Mucosa of descending colon (tissue), 3 donors: ENCODE data around the gene VRK3. TPM values are rescaled to one million over a fixed set of nuclear protein-coding genes. Genes with fewer than 3 reads are reported as not detected.
A peak's percentile ranks its signal among the peaks of the same experiment; 100 is the strongest.

Source experiments
- ATAC-seq: fragments of 200-7000 bp; cut with Tn5 transposase; one replicate; pipeline ENCODE4 v1.9.1; 2020; ENCODE audit warnings: mild to moderate bottlenecking, moderate library complexity
- DNase-seq, 3 donors: peaks; one replicate each; pipeline ENCODE4 v3.0.0-alpha.2; 2020
- H3K36me3 ChIP-seq: fragments of 200-600 bp; one replicate; pipeline ENCODE4 v1.8.0; 2021; ENCODE audit warnings: low read depth, mild to moderate bottlenecking
- H3K4me1 ChIP-seq: fragments of 200-600 bp; one replicate; pipeline ENCODE4 v1.8.0; 2021; ENCODE audit warnings: low read depth, mild to moderate bottlenecking
- H3K4me3 ChIP-seq: fragments of 200-600 bp; one replicate; pipeline ENCODE4 v1.8.0; 2021; ENCODE audit warnings: mild to moderate bottlenecking
- H3K9me3 ChIP-seq: fragments of 200-600 bp; one replicate; pipeline ENCODE4 v1.8.0; 2021; ENCODE audit warnings: mild to moderate bottlenecking
- CTCF ChIP-seq: fragments of 200-600 bp; IDR thresholded peaks from one replicate; pipeline ENCODE4 v1.8.0; 2022; ENCODE audit warnings: antibody characterized with exemption, mild to moderate bottlenecking
- intact Hi-C, 2 donors: fragments of 100-400 bp; cut with DNase I in 1 of 2; cut with micrococcal nuclease in 1 of 2; formaldehyde crosslinking; loops; one replicate each; pipeline versions ENCODE4 v1.11.0 to v1.11.1; 2022; cut with DNase I, micrococcal nuclease
- total RNA-seq, 3 donors: library from RNA; stranded (reverse); fragmentation: NEBNext Ultra II Directional in 2 of 3; extraction: Animal tissue kit (Norgen Biotek cat#: 25700) in 2 of 3; gene quantifications; one replicate each; pipeline versions ENCODE4 v1.2.1 to v1.2.4, GENCODE V29; 2021 to 2023
- donor health status: DM: no; HTN: no; CAD: no; lungs with moderate emphysema.
- donor health status: DM: no; HTN: no; CAD: no.
- donor health status: DM: no; HTN: yes; CAD: no.

Gene VRK3
- total RNA-seq, 3 donors from 2014 or later = 53.8 to 72.9 (median 62.7) TPM

GRCh38 chr19:50047671-50048070, 22.5 kb upstream of the VRK3 start:
- Histone ChIP-seq H3K36me3 (peaks cover 16% of the 10 kb centered on the region), H3K4me3 (no peak overlapping the region), H3K4me1 (peaks cover 9% of the 10 kb centered on the region), H3K9me3 (peaks cover 37% of the 10 kb centered on the region)
- DNase-seq (no peak), ATAC-seq (no peak)
- no peak for TF ChIP-seq CTCF
- intact Hi-C loops = no loop called here

- peaks cover 9% of the 10 kb centered on the region for H3K4me1 ChIP-seq
- intact Hi-C loops = no loop called here
- TF ChIP-seq CTCF = peak; percentile 61
- peaks cover 16% of the 10 kb centered on the region for H3K36me3 ChIP-seq
- no peak overlapping the region for H3K4me3 ChIP-seq
- DNase-seq (peak in 2 of 3 donors; percentile 48 to 66), ATAC-seq (peak; percentile 28)
- H3K9me3 ChIP-seq = peaks cover 37% of the 10 kb centered on the region
Observed at GRCh38 chr19:50046649-50047503, 21.7 kb upstream of the VRK3 start.

- Histone ChIP-seq H3K36me3 (peaks cover 19% of the 10 kb centered on the region), H3K4me3 (no peak overlapping the region), H3K4me1 (no peaks in the 10 kb centered on the region), H3K9me3 (peaks cover 37% of the 10 kb centered on the region)
- intact Hi-C loops = no loop called here
- no peak for TF ChIP-seq CTCF
- ATAC-seq = no peak
- no peak for DNase-seq
Observed at GRCh38 chr19:50044922-50045321, 19.8 kb upstream of the VRK3 start.

- H3K4me3 ChIP-seq = no peak overlapping the region
- intact Hi-C loops = no loop called here
- H3K4me1 ChIP-seq = peaks cover 6% of the 10 kb centered on the region
- H3K36me3 ChIP-seq = peaks cover 19% of the 10 kb centered on the region
- peaks cover 37% of the 10 kb centered on the region for H3K9me3 ChIP-seq
- DNase-seq (no peak), ATAC-seq (no peak)
- TF ChIP-seq CTCF = no peak
Observed at GRCh38 chr19:50043967-50044366, 18.8 kb upstream of the VRK3 start.

GRCh38 chr19:50042363-50043024, 17.3 kb upstream of the VRK3 start:
- DNase-seq (no peak), ATAC-seq (no peak)
- Histone ChIP-seq H3K4me3 (no peak overlapping the region), H3K36me3 (peaks cover 19% of the 10 kb centered on the region), H3K9me3 (peaks cover 37% of the 10 kb centered on the region), H3K4me1 (peaks cover 6% of the 10 kb centered on the region)
- intact Hi-C loops = no loop called here
- TF ChIP-seq CTCF = no peak
